ENCODE results near the gene MYOM1.

The MYOM1 gene

DNA sequence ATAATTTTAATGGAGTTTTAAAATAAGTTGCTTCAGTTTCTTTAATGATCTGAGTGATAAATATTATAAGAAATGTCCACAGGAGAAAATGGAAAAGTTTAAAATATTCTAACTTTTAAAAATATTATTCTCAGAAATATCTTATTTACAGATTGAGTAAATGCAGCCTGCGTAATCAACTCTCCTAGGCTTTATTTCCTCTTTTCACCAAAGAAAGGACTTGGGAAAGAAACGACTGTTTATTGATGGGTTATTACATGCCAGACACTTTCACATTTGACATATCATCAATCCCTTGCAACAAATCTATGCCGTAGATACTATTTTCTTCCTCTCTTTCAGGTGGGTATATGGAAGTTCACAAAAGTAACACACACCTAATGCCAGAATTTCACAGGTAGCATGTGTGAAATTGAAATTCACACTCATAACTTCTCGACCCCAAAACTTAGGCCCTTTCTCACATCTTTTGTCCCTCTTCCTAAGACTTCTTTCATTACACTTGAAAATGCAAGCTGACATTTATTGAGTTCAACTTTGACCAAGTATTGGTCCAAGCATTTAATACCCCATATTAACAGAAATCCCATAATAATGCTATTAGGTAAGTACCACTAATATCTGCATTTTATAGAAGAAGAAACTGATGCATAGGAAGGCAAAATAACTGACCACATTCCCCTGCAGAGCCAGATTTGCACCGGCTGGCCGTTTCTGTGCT lies 49.2 kb downstream of the MYOM1 start:
- TF ChIP-seq REST (IDR thresholded peaks at IDR 0.05; ENCODE audit: insufficient read depth in 1 of 2, low read depth in 2 of 2, low read length in 2 of 2) (no peak), FOXP2 (optimal IDR thresholded peaks at IDR 0.05; ENCODE audit: borderline replicate concordance, extremely low read depth, extremely low read length, insufficient read depth) (no peak), SIN3A (IDR thresholded peaks at IDR 0.05; ENCODE audit: borderline replicate concordance, insufficient read depth, low read length) (no peak), POLR2AphosphoS5 (IDR thresholded peaks at IDR 0.05; ENCODE audit: low read depth, low read length) (no peak), TAF1 (IDR thresholded peaks at IDR 0.05; ENCODE audit: borderline replicate concordance, insufficient read depth, low read length) (no peak)

GRCh38 chr18:3164381-3164780 lies 55.4 kb downstream of the MYOM1 start:
- TF ChIP-seq SIN3A (IDR thresholded peaks at IDR 0.05; ENCODE audit: borderline replicate concordance, insufficient read depth, low read length) (no peak), FOXP2 (optimal IDR thresholded peaks at IDR 0.05; ENCODE audit: borderline replicate concordance, extremely low read depth, extremely low read length, insufficient read depth) (no peak), REST (IDR thresholded peaks at IDR 0.05; ENCODE audit: insufficient read depth in 1 of 2, low read depth in 2 of 2, low read length in 2 of 2) (no peak), POLR2AphosphoS5 (IDR thresholded peaks at IDR 0.05; ENCODE audit: low read depth, low read length) (no peak), TAF1 (IDR thresholded peaks at IDR 0.05; ENCODE audit: borderline replicate concordance, insufficient read depth, low read length) (no peak)

GRCh38 chr18:3163968-3164367 lies 55.8 kb downstream of the MYOM1 start:
- TF ChIP-seq SIN3A (IDR thresholded peaks at IDR 0.05; ENCODE audit: borderline replicate concordance, insufficient read depth, low read length): no peak
- no peak for TF ChIP-seq REST (IDR thresholded peaks at IDR 0.05; ENCODE audit: insufficient read depth in 1 of 2, low read depth in 2 of 2, low read length in 2 of 2)
- TF ChIP-seq TAF1 (IDR thresholded peaks at IDR 0.05; ENCODE audit: borderline replicate concordance, insufficient read depth, low read length): no peak
- TF ChIP-seq FOXP2 (optimal IDR thresholded peaks at IDR 0.05; ENCODE audit: borderline replicate concordance, extremely low read depth, extremely low read length, insufficient read depth): no peak

GRCh38 chr18:3162181-3162580 lies 57.6 kb downstream of the MYOM1 start:
- no peak for TF ChIP-seq FOXP2 (optimal IDR thresholded peaks at IDR 0.05; ENCODE audit: borderline replicate concordance, extremely low read depth, extremely low read length, insufficient read depth)
- no peak for TF ChIP-seq POLR2AphosphoS5 (IDR thresholded peaks at IDR 0.05; ENCODE audit: low read depth, low read length)
- no peak for TF ChIP-seq REST (IDR thresholded peaks at IDR 0.05; ENCODE audit: insufficient read depth in 1 of 2, low read depth in 2 of 2, low read length in 2 of 2)
- no peak for TF ChIP-seq TAF1 (IDR thresholded peaks at IDR 0.05; ENCODE audit: borderline replicate concordance, insufficient read depth, low read length)
- no peak for TF ChIP-seq SIN3A (IDR thresholded peaks at IDR 0.05; ENCODE audit: borderline replicate concordance, insufficient read depth, low read length)
